ENCODE data around the gene TAX1BP1.

Gene TAX1BP1

DNA sequence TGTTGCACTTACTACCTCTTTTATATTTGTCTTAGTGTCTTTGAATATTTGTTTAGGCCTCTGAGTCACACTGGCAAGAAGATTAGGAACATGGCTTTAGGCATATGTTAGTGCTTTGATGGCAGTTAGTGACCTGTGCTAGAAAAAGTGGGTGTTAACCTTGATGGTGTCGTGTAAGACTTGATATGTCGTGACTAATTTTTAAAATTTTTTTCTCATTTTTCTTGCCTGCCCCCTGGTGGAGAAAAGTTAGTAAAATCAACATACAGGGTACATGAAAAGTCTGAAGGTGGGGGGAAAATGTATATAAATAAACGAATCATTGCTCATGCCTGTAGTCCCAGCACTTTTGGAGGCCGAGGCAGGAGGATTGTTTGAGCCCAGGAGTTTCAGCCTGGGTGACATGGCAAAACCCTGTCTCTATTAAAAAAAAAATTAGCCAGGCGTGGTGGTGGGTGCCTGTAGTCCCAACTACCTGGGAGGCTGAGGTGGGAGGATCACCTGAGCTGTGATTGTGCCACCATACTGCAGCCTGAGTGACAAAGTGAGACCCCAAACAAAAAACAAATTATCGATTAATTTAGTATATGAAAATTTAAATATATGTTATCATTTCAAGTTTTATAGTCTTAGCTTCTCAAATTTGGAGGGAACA, 44.6 kb downstream of the TAX1BP1 start:
- DNase-seq: no peak

DNA sequence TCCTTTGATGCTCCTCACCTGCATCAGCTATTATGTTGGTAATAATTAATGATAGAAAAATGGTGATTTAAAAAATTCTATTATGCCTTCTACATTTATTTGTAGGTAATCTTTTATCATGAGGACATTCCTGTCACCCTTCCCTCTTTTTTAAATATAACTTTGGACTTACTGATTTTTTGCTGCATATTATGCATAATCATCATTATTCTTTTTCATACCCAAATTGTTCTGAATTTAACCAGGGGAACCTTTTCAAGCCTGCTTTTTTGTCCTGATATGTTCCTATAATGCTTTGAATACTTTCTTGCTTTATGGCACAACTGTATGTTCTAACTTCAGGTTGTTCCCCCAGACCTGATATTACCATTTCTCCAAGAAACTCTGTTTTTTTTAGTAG, 48.5 kb downstream of the TAX1BP1 start:
- DNase-seq: no peak

DNA sequence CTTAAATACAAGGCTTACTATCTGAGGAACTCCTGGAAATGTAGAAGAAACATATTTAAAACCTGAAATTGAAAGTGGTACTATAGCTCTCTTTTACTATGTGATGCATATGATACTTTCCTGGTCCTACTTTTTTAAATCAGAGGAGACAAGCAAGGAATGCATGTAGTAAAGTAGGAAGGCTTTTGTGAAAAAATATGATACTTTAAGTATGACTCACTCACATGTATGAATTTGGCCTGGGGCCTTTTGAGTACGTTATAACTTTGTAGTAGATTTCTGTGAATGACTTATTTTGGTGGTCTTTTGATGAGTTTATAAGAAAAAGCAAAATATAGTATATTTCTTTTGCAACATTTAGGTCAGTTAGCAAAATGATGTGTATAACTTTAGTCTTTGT, 53.8 kb downstream of the TAX1BP1 start:
- DNase-seq: no peak

DNA sequence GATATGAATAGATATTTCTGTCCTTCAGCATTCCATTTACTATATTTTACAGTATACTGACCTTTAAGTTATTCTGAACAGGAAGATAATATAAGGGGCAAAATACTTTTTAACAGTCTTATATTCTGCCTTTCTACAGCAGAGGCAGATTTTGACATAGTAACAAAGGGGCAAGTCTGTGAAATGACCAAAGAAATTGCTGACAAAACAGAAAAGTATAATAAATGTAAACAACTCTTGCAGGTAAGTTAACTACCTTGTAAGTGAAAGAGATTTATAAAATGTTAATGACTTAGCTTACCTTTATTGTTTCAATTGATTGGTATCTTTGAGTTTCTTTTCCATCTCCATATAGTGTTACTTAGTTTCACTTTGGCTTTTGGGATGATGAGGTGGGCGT, 56.0 kb downstream of the TAX1BP1 start:
- DNase-seq: no peak

DNA sequence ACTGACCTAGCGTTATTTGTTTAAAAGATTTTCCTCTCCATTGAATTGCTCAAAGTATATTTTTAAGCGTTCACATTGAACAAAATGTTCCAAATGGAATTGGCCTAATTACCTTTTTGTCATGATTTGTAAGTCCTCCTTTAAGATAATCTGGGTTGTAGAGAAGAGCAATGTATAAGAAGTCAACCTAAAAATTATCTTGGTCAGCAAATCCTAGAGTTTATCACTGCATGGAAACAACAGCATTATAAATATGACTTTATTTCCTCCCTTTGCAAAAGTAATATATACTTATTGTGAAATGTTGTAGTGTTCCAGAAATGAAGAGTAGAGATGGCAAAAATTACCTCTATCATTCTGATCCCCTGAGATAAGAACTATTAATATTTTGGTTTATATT, 59.2 kb downstream of the TAX1BP1 start:
- DNase-seq: no peak

DNA sequence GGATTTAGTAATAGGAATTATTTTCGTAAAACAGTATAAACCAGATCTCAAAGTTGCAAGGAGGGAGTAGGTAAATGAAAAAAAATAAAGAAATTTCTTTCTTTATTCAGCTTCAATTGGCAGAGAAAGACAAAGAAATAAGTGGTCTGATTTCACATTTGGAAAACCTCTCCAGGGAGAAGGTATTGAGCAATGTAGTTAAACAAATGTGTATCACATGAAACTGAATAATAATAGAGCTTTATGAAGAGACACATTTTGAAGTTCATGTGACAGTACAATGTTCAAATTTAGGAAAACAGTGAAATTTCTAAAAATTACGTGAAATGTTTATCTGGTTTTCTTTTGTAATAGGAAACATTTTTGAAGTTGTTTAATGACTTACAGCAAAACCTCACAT, 63.0 kb downstream of the TAX1BP1 start:
- DNase-seq: no peak

DNA sequence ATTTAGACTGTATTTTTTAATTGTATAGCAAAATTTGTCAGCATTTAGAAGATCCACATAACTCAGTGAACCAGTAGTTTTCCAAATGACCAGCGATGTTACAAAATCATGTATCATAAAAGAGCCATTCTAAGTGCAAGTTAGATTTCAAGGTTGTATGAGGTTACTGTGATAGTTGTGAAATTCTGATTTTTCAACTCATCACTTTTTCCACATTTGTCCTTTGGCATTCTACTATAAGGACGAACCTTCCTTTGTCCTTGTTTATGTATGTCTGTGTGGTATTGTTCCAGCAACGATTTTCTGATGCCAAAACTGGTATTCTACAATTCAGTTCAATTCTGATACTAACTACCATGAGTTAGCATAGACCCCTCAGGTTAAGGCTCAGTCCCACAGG, 64.2 kb downstream of the TAX1BP1 start:
- no peak for DNase-seq

DNA sequence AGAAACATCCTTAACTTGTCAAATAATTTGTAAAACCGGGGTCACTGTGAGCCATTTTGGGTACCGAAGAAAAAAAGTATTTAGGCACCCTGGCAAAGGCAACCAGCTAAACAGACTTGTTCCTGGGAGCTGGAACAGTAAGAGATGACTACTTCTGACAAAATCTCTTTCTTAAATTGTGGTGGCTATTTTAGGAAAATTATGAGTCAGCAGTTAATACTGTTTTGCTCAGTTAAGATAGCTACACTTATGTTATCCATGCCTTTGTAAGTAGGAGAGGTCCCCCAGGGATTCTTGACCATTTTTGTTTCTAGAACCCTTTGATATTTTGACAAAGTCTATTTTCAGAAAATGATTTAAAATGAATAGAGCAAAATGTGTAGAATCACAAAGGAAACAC, 68.7 kb downstream of the TAX1BP1 start:
- DNase-seq: no peak

DNA sequence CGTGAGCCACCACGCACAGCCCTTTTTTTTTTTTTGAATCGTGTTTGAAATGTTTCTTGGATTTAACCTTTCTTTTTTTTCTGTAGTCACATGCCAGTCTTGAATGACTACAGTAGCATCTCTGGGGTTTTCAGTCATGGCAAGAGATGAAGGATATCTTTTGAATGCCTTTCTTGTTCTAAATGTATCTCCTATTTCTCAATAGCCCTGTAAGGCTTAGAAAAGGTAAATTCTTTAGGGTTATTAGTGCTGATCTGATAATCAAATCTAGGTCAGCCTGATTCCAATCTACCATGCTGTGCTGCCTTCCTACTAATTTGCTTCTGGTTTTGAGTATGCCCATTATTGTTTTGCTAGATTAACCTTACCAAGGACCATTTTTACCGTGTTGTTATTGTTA, 70.2 kb downstream of the TAX1BP1 start:
- no peak for DNase-seq

DNA sequence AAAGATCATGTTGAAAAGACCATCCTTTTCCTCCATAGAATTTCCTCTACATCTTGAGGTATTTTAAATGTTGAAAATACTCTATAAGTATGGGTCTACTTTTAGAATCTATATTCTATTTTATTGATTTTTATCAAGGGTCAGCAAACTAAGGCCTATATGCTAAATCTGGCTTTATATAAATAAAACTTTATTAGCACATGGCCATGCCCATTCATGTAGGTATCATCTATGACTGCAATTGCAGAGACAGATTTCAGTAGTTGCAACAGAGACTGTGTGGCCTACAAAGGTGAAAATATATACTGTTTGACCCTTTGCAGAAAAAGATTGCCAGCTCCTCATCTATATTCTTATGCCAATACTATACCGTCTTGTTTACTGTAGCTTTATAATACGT, 72.7 kb downstream of the TAX1BP1 start:
- DNase-seq: no peak

DNA sequence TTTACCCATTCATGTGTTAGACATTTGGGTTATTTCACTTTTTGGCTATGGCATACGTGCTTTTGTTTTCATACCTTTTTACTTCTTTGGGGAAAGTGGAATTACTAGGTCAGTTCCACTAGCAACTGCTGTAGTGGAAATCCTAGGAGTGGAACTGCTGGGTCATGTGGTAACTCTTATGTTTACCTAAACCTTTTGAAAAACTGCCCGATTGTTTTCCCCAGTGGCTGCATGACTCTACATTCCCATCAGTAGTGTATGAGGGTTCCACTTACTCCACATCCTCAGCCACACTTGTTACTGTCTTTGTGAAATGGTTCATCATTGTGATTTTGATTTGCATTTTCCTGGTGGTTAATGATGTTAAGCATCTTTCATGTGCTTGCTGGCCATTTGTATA, 82.3 kb downstream of the TAX1BP1 start:
- no peak for DNase-seq

DNA sequence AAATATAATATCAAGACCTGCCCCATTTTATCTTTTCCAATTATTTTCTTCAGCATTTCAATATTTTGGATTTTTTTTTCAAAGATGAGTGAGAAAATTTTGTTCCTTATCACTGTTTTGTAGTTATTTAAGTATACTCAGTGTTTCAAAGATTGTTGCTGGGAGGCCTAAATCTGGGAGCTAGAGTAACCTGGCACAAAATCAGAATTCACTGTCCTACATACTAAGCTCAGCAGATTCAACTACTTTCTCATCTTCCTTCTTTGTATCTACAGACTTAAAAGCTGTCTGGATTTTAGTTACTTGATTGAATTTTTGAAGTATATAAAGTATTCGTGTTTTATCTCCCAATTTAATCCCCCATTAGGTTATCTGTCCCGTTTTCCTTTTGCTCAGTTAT, 85.9 kb downstream of the TAX1BP1 start:
- no peak for DNase-seq

DNA sequence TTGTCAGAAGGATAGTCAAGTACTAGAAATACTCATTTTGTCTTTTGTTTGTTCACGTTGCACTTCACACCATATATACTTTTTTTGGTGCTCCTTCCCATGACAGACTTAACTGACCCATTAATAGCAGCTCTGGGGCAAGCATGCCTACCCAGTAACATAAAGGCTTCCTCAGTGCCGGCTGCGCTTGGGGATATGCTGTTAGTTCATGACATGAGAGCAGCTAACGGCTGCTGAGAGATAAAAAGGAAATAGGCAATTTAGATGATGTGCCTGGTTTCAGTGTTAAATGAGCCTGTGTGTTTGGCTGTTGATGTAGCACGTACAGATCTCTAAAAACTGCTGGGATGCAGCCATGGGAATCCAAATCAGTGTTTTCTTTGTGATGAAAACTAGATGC, 86.4 kb downstream of the TAX1BP1 start:
- no peak for DNase-seq

DNA sequence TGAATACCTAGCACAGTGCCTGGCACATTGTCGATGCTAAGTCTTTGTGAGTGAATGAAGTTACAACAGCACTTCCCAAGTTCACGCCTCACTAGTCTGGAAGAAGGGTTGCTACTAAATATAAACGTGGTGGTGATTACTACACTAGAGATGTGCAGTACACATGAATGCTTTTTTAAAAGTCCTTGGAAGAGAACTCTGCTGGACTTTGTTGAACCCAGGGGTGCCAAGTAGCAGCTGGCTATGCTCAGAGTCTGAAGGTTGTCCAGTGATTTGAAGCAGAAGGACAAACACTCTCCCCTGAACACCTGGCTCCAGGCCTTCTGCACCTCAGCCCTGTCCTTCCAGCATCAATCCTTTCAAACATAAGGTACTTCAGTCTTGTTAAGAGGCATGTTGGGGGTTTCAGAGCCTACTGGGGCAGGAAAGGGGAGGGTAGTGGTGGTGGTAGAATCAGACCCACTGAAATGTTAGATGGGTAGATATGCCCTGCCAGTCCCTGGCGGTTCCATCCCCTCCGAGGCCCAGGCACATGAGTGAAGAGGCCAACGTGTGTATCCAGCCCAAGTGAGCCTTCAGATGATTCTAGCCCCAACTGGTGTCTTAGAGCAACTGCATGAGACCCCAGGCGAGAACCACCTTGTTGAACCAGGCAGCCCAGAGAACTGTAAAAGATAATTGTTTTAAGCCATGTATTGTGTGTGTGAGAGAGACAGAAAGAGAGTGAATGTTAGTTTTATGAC, 94.4 kb downstream of the TAX1BP1 start:
- no peak for DNase-seq

DNA sequence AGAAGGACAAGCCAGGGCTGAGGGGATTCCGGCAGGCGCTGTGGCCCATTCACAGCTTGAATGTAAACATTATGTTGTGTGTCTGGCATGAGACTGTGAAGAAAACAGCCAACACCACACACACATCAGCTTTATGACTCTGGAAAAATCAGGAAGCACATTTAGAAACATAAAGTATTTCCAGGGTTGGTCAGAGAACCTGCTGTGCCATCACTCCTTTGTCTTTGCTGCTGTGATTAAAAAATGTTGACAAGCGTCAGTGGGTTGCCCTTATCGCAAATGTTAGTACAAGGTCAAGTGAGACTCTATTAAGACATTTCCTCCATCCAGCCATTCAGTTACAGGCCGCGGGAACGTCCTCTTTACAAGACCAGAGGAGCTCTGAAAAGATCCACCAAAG, 95.4 kb downstream of the TAX1BP1 start:
- DNase-seq: no peak

DNA sequence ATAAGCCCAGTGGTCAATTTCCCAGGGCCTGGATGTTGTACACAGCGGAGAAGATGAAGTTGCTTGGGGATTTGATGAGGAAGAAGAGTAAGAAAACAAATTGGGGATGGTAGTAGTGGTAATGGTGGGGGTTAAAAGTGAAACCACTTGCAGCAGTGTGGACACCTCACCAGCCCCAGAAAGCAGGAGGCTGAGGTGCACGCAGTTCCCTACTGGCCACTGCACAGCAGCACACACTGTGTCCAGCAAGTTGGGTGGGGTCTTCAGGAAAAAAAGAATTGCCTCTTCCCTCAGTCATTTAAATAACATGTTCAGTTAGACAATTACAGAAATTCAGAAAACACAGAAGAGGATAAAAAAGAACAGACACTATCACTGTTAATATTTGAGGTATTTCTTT, 96.6 kb downstream of the TAX1BP1 start:
- no peak for DNase-seq

DNA sequence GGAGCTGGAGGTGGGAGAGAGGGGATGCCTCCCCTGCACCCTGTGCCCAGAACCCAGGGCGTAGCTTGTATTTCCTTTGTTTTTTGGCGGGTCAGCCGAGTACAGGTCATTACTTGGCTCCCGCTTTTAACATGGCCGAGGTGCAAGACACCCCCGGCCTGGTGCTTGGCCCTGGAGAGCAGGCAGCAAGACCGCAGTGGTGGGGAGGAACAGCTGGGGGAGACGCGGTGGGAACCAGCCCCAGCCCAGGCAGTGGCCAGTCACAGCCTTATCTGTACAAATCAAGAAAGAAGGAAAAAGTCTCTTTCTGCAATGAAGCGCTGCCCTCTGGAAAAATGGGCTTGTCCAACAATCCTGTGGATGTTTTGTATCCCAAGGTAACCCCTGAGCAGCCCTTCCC, 99.1 kb downstream of the TAX1BP1 start:
- no peak for DNase-seq

DNA sequence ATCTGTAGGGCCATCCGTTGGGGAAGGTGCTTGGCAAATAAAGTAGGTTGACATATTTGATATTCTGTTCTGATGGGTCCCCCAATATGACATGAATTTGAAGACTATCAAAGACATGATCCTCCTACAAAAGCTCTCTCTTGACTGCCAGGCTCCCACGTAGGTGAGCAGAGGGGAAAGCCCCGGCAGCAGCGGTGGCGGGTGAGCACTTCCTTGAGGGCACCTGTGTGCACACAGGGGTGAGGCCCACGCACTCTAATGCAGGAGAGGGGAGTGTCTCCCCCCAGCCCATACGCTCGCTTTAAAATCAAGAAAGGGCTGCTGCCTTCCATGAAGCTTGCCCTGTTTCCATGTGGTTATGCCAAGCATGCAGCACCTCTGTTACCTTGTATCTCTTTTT, 100.4 kb downstream of the TAX1BP1 start:
- DNase-seq: peak; percentile 47

DNA sequence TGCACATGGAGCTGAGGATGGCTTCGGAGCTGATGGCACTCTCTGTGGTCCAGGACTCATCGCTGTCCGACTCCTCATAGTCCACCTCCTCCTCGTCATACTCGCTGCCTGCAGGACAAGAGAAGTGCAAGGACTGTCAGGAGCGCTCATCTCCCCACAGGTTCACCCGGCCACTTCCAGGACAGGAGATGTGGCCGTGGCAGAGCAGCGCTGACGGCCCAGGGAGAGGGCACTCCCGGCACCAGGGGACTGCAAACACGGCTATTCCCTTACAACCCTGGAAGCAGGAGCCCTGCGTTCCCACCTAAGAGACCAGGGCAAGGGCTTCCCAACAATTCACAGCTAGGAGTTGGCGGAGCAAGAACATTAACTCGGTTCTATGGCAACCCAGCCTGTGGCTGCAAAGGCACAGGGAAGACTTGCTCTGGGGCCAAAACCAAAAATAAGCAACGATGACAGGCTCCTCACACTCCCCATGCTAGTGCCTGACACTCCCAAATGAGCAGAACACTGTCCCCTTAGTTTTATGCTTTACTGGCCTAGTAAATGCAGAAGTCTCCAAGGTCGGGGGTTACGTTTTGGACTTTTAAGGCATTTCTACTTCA, 100.9 kb downstream of the TAX1BP1 start:
- no peak for DNase-seq

DNA sequence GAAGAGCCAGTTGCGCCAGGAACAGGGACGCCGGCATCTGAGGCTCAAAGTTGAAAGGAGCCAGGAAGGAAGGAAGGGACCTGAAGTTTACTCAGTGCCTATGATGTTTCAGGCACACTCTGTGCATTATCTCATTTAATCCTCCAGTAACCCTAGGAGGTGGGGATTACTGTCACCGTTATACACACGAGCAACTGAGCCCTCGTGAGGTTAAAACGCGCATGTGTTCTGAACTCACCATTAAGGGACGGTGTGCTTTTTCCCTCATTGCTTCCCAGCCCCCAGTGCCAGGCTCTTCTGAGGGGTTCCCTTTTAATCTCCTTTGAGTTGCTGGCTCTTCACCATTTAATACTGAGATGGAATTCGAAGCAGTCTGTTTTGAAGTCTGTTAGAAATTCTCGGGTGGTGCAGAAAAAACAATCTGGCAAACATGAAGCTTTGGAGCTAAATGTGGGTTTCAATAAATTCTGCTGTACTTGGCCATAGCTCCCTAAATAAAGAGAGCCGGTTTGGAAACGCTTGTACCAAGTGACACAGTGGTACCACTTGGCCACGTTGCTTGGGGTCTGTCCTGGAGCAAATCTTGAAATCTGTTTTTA, 102.2 kb downstream of the TAX1BP1 start:
- no peak for DNase-seq

DNA sequence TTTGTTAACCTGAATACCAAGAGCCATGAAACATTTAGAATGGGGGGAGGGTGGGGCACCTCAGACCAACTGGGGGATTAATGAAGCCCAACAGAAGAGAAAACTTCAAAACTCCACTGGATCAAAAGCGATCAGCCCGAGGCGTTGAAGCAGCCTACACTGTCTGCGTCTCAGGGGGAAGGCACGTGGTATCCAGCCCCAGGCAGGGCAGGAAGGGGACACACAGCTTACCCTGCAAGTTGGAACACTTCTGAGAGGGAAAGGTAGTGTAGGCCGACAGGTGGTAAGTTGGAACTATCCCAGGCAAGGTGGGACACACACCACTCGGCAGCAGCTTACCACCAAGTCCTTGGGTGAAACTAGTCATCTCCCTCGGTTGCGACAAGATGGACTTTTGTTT, 102.9 kb downstream of the TAX1BP1 start:
- no peak for DNase-seq

DNA sequence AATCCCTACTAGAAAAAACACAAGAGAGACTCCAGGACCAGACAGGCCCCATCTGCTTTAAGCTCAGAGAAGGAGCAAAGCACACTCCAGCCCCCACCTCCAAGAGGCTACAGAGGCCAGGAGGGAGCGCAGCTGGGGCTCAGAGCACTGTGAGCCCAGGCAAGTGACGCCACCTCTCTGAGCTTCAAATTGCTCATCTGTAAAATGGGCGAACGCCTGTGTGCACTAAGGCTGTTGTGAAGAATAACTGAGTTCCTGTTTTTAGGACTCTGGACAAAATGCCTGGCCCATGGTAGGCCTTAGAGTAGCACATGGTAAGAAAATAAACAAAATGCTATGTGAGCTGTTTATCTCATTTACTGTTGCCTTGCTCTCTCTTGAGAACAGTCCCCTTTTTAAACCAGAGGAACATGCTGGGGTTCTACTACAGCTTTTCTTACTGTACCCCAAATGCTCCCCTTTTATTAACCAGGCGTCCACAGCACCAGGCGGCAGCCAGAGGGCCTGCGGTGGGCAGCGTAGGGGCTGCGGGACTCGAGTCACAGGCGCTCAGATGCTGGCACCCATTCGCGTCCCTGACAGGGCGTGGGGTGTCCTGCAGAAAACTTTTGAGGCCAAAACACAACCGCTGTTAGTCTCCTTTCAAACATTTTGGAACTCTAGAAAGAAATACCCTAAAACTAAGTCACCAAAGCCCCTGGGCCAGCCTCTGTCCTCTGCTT, 103.8 kb downstream of the TAX1BP1 start:
- DNase-seq: no peak

DNA sequence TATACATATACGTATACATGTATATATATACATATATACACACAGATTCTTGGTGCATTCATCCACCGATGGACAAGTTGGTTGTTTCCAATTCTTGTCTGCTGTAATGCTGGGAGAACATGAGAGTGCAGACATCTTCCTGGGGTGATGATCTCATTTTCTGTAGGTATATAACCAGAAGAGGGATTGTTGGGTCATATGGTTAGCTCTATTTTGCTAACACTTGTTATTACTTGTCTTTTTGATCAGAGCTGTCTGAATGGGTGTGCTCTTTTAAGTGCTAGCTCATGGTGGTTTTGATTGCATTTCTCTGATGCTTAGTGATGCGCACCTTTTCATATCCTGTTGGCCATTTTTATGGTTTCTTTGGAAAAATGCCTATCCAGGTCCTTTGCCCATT, 106.4 kb downstream of the TAX1BP1 start:
- no peak for DNase-seq

DNA sequence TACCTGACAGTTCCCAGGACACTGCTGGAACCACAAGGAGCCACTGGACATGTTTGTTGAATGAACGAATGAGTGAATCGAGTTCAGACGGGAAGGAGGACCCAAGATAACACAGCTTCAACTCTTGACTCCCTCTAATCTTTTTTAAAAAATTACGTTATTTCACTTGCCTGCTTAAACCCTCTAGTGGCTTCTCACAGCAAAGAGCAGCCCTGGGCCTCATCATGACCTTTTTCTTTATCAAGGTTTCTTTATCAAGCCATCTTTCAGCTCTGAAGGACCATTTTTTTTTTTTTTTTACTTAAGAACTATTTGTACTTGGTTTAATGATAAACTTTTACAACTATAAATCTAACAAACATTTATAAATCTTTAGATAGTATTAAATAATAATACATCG, 110.6 kb downstream of the TAX1BP1 start:
- no peak for DNase-seq

Measured in stimulated activated CD4-positive, alpha-beta T cell treated with anti-CD3 and anti-CD28 coated beads, Interleukin-4, amount 100 ng/mL, for 1 hour (primary cell).